AG10803 (cell line): ENCODE results near the gene CPM.

ENCODE experiments used
- DNase-seq: peaks from one replicate; pipeline ENCODE4 v3.0.0; 2010; ENCODE audit warnings: low read depth
- H3K4me3 ChIP-seq: 2 replicates; pipeline ENCODE4 v1.5.1; 2011; ENCODE audit warnings: mild to moderate bottlenecking, low read length, control low read depth
- TF ChIP-seq, protein P1 (sequence below): conservative IDR thresholded peaks from 2 replicates; pipeline ENCODE4 v1.5.1; 2011; ENCODE audit warnings: mild to moderate bottlenecking, low read length, control low read depth, inconsistent platforms

Gene CPM

GRCh38 chr12:68882251-68882964 lies 50.6 kb downstream of the CPM start:
- no peak for DNase-seq
- TF ChIP-seq, protein P1, sequence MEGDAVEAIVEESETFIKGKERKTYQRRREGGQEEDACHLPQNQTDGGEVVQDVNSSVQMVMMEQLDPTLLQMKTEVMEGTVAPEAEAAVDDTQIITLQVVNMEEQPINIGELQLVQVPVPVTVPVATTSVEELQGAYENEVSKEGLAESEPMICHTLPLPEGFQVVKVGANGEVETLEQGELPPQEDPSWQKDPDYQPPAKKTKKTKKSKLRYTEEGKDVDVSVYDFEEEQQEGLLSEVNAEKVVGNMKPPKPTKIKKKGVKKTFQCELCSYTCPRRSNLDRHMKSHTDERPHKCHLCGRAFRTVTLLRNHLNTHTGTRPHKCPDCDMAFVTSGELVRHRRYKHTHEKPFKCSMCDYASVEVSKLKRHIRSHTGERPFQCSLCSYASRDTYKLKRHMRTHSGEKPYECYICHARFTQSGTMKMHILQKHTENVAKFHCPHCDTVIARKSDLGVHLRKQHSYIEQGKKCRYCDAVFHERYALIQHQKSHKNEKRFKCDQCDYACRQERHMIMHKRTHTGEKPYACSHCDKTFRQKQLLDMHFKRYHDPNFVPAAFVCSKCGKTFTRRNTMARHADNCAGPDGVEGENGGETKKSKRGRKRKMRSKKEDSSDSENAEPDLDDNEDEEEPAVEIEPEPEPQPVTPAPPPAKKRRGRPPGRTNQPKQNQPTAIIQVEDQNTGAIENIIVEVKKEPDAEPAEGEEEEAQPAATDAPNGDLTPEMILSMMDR, result no peak
- no peak overlapping the region for H3K4me3 ChIP-seq

DNA sequence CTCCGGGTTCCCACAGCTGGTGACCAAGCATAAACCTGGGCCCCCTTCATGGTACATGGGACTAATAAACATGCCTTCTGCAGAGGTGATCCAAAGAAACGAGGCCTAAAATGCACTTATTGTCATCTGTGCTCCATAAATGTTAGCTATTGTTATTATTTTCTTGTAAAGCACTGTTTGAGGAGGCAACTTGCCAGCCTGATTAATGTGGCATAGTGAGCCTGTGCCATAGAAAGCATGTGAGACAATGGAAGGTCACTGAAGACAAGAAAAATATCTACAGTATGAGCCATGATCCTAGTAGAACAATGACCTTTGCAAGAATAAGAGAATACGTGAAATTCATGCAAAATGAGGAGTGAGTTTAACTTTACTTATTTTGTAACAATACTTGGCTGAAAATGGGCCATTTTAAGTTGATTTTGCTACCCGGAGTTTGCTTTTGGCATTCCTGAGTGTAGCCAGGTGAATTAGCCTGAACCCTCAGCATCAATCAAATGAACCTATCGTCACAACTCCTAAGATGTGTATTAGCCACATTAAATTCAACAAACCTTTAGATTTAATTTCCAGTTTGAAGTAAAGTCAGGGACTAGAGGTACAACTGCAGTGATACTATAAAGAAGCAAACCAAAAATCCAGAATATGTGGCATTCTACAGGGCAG lies 52.2 kb downstream of the CPM start:
- DNase-seq, result no peak
- TF ChIP-seq, protein P1, result no peak

GRCh38 chr12:68878846-68879245 lies 54.1 kb downstream of the CPM start:
- TF ChIP-seq, protein P1, result no peak

More for the DNA sequence above, 52.2 kb downstream of the CPM start:
- H3K4me3 ChIP-seq, result no peak overlapping the region

DNA sequence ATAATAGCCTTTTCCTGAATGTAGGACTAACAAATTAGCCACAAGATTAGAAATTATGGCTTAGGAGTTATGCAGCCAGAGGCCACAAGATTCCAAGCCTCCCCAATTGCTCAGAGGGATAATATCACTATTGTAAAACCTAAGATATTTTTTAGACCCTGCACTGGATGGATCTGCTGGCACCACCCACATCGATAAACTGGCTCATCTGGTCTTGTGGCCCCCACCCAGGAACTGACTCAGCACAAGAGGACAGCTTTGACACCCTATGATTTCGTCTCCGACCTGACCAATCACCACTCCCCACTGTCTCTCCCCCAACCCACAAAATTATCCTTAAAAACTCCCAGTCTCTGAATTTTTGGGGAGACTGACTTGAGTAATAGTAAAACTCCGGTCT lies 54.7 kb downstream of the CPM start:
- no peak overlapping the region for H3K4me3 ChIP-seq
- no peak for DNase-seq
- TF ChIP-seq, protein P1, result no peak

More at GRCh38 chr12:68878846-68879245, 54.1 kb downstream of the CPM start:
- no peak for DNase-seq
- H3K4me3 ChIP-seq, result no peak overlapping the region

DNA sequence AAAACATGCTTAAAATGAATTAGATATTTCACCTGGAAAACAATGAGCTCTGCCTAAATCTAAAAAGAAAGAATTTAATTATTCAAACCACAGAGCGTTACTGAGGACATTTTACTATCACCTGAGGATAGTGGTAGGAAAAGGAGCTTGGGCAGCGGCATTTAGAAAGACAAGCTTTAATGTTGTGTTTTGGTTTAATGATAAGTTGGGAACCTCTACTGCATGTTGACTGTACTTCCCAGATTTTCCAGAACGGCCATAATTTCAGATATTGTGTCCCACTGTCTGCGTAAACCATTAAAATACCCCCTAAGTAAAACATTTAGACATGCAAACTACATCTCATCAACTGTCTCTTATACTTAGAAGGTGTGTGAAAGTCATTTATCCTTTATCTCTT lies 55.4 kb downstream of the CPM start:
- DNase-seq, result no peak
- TF ChIP-seq, protein P1, result no peak
- no peak overlapping the region for H3K4me3 ChIP-seq

GRCh38 chr12:68876461-68876860 lies 56.5 kb downstream of the CPM start:
- DNase-seq, result no peak
- TF ChIP-seq, protein P1, result no peak
- H3K4me3 ChIP-seq, result no peak overlapping the region

DNA sequence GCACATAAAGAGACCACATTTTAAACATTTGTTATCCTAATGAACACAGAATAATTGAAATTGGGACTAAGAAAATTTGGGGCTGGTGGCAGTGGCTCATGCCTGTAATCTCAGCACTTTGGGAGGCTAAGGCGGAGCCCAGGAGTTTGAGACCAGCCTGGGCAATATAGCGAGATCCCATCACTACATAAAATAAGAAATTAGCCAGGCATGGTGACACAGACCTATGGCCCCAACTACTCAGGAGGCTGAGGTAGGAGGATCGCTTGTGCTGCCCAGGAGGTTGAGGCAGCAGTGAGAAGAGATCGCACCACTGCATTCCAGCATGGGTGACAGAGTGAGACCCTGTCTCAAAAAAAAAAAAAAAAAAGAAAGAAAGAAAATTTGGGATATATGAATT lies 59.7 kb downstream of the CPM start:
- TF ChIP-seq, protein P1, result no peak
- no peak for DNase-seq

More for the DNA sequence above, 59.7 kb downstream of the CPM start:
- no peak overlapping the region for H3K4me3 ChIP-seq
